Endothelial cell of umbilical vein (primary cell): ENCODE results near the gene STK40. TPM values are rescaled to one million over a fixed set of nuclear protein-coding genes. Genes with fewer than 3 reads are reported as not detected.

Source experiments
- BruUV-seq: library from RNA; stranded (reverse); fragments of 400-500 nt; replicated peaks from 2 replicates; lab custom pipeline; 2021; lab: Mats Ljungman, UMichigan
- CTCF ChIA-PET: fragments of 300-600, 350-600 bp; sonication (Branson Sonifier 250); formaldehyde crosslinking; loops from one replicate; lab custom pipeline; 2021; ENCODE audit warnings: antibody characterized with exemption, inconsistent platforms; lab: Charles Lee
- POLR2A ChIA-PET: fragments of 300-600, 350-600 bp; sonication (Branson Sonifier 250); formaldehyde crosslinking; loops from one replicate; lab custom pipeline; 2021; ENCODE audit warnings: antibody characterized with exemption, inconsistent platforms; lab: Charles Lee
- DNase-seq: peaks from one replicate; pipeline ENCODE4 v3.0.0-alpha.2; 2011; ENCODE audit warnings: low read depth, low spot score
- FAIRE-seq: peaks from 2 replicates; lab custom pipeline; 2011; peaks lifted over from hg19 to GRCh38; lab: Jason Lieb, UNC
- H2AFZ ChIP-seq: 2 replicates; pipeline ENCODE4 v1.6.0; 2012; ENCODE audit warnings: low read depth, low read length, control low read depth, inconsistent platforms
- H3K27ac ChIP-seq: 2 replicates; pipeline ENCODE4 v1.5.1; 2011; ENCODE audit warnings: low read depth, mild to moderate bottlenecking, control low read depth, low read length, moderate library complexity; ENCODE audit not compliant: insufficient read depth
- H3K27me3 ChIP-seq, 2 experiments: 2 replicates each; pipeline versions ENCODE4 v1.6.0 to v1.6.1; 2011; ENCODE audit warnings: low read length in 2 of 2, mixed read lengths in 1 of 2; ENCODE audit not compliant: control insufficient read depth in 2 of 2, insufficient read depth in 2 of 2
- H3K36me3 ChIP-seq, 2 experiments: 2 replicates in 1 of 2; 3 replicates in 1 of 2; pipeline ENCODE4 v1.5.1; 2011; ENCODE audit warnings: low read length in 2 of 2, mild to moderate bottlenecking in 1 of 2, moderate library complexity in 1 of 2; ENCODE audit not compliant: control insufficient read depth in 2 of 2, insufficient read depth in 2 of 2; ENCODE audit errors: extremely low read depth in 1 of 2
- H3K4me1 ChIP-seq: 3 replicates; pipeline ENCODE4 v1.5.1; 2011; ENCODE audit warnings: mild to moderate bottlenecking, low read length; ENCODE audit not compliant: control insufficient read depth, insufficient read depth; ENCODE audit errors: extremely low read depth
- H3K4me2 ChIP-seq: 2 replicates; pipeline ENCODE4 v1.6.1; 2011; ENCODE audit warnings: low read length, control low read depth, mixed read lengths; ENCODE audit not compliant: insufficient read depth
- H3K4me3 ChIP-seq, 3 experiments: fragments of 200-600 bp in 1 of 3; sonication (generic), shearing (Covaris generic) in 1 of 3; replicated peaks in 1 of 3; 2 replicates each; pipeline ENCODE4 v1.5.1; 2011 to 2016; ENCODE audit warnings: control low read depth in 3 of 3, low read length in 3 of 3, mild to moderate bottlenecking in 2 of 3, inconsistent platforms in 1 of 3, low read depth in 1 of 3, moderate library complexity in 1 of 3; ENCODE audit not compliant: insufficient read depth in 1 of 3
- H3K79me2 ChIP-seq: 2 replicates; pipeline ENCODE4 v1.6.0; 2012; ENCODE audit warnings: low read length, inconsistent platforms; ENCODE audit not compliant: control insufficient read depth, insufficient read depth
- H3K9ac ChIP-seq: replicated peaks from 2 replicates; pipeline ENCODE3; 2011; ENCODE audit warnings: low read length, control low read depth; ENCODE audit not compliant: insufficient read depth; ENCODE audit errors: extremely low read depth
- H3K9me1 ChIP-seq: replicated peaks from 3 replicates; pipeline ENCODE4 v1.6.0; 2011; ENCODE audit warnings: mild to moderate bottlenecking, low read length; ENCODE audit not compliant: control insufficient read depth, insufficient read depth; ENCODE audit errors: extremely low read depth
- H3K9me3 ChIP-seq: replicated peaks from 2 replicates; pipeline ENCODE4 v1.5.1; 2012; ENCODE audit warnings: low read length, inconsistent platforms; ENCODE audit not compliant: control insufficient read depth, insufficient read depth
- H4K20me1 ChIP-seq: replicated peaks from 2 replicates; pipeline ENCODE3; 2011; ENCODE audit warnings: mild to moderate bottlenecking, low read length; ENCODE audit not compliant: control insufficient read depth, insufficient read depth; ENCODE audit errors: extremely low read depth
- JUN ChIP-seq: IDR thresholded peaks from 2 replicates; pipeline ENCODE4 v1.6.1; 2011; ENCODE audit warnings: borderline replicate concordance, low read depth; ENCODE audit not compliant: insufficient read length, insufficient read depth
- MYC ChIP-seq: IDR thresholded peaks from one replicate; pipeline ENCODE4 v1.6.1; 2011; ENCODE audit warnings: mild to moderate bottlenecking, low read depth, low read length
- dilution Hi-C: fragments of 300-500 bp; cut with MboI; formaldehyde crosslinking; loops from one replicate; pipeline ENCODE4 v1.15.0; 2019; ENCODE audit warnings: low sequenced_read_pairs; ENCODE audit not compliant: extremely low pct_ligation_motif_present
- intact Hi-C: fragments of 100-400 bp; cut with micrococcal nuclease; formaldehyde crosslinking; loops from one replicate; pipeline ENCODE4 v1.10.0; 2022
- polyA plus RNA-seq, 4 experiments: library from polyadenylated mRNA; depleted of rRNA in 3 of 4; stranded (reverse) in 3 of 4; unstranded in 1 of 4; fragments of >200 nt; gene quantifications; 2 replicates each; pipeline versions ENCODE4 v1.2.1 to v1.2.3, GENCODE V29; 2011 to 2012; ENCODE audit warnings: missing spikeins in 1 of 4
- total RNA-seq: library from RNA; stranded (reverse); gene quantifications from 2 replicates; pipeline ENCODE4 v1.2.3, GENCODE V29; 2021
- TF ChIP-seq, protein P1 (sequence below), 2 donors: IDR thresholded peaks; 1 replicate in 1 of 2; 2 replicates in 1 of 2; pipeline ENCODE4 v1.5.1; 2011; ENCODE audit warnings: low read length in 2 of 2, mild to moderate bottlenecking in 2 of 2, moderate library complexity in 2 of 2, control low read depth in 1 of 2, inconsistent platforms in 1 of 2, low read depth in 1 of 2; ENCODE audit not compliant: insufficient read depth in 1 of 2; ENCODE audit errors: extremely low read depth in 1 of 2

STK40 gene
- total and polyA plus RNA-seq, 2 donors (not counting 3 experiments of a cell fraction or from before 2014, with no cell fraction given) = 20.8 to 36.8 TPM

DNA sequence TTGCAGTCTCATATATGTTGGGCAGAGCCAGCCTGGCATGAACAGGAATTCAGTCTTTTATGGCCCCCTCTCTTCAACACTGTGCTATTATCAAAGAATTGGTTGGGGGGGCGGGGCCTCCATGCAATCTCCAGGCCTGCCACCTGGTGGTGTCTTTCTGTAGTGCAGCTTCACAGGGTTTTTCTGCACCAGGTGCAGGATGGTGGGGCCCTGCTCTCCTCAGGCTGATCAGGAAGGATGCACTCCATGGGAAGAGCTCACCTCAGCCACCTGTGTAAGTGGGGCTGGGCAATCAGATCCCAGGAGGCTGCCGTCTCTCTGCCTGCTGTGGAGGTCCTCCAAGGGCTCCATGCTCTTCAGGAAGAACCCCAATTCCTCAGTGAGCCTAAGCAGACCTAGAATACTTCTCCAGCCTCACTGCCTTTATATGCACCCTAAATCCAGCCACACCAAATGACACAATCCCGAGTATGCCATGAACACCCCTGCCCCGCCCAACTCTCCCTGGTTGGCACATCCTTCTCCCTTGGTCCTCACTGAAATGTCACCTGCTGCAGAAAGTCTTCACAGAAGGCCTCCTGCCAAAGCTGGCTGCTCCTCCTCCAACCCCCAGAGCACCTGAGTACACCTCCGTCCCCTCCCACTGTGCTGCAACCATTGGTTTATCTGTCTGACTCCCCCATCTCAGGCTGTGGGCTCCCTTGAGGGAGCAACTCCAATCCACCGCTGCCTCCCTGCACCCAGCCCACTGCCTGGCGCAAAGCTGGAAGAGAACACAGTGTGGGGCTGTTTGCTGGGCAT is 16.5 kb downstream of the STK40 start:
- Histone ChIP-seq H3K4me1 (peaks cover 47% of the 10 kb centered on the region), H3K4me2 (peak overlapping the region; percentile 31), H3K4me3 (no peak overlapping the region), H3K9ac (no peak overlapping the region), H3K36me3 (no peaks in the 10 kb centered on the region), H3K9me3 (no peaks in the 10 kb centered on the region), H3K79me2 (peaks cover 56% of the 10 kb centered on the region), H3K9me1 (no peaks in the 10 kb centered on the region), H3K27me3 (no peaks in the 10 kb centered on the region), H2AFZ (no peak overlapping the region), H4K20me1 (no peaks in the 10 kb centered on the region), H3K27ac (peak overlapping the region; percentile 54)
- no TSS peak for BruUV-seq
- ChIA-PET POLR2A (interaction anchor here (1.1 to 1.5 kb wide), 2 partner anchors 17 kb away, joined by 3 to 5 read pairs; no protein-coding TSS in a partner anchor), CTCF (interaction anchor here (0.8 to 5.6 kb wide), 21 partner anchors 9 to 269 kb away, joined by 3 to 152 read pairs (median 5); partner anchors contain the start of genes EVA1B and LSM10)
- dilution Hi-C loops = no loop called here
- DNase-seq = peak; percentile 77
- TF ChIP-seq JUN = no peak
- TF ChIP-seq MYC = no peak
- TF ChIP-seq, protein P1, sequence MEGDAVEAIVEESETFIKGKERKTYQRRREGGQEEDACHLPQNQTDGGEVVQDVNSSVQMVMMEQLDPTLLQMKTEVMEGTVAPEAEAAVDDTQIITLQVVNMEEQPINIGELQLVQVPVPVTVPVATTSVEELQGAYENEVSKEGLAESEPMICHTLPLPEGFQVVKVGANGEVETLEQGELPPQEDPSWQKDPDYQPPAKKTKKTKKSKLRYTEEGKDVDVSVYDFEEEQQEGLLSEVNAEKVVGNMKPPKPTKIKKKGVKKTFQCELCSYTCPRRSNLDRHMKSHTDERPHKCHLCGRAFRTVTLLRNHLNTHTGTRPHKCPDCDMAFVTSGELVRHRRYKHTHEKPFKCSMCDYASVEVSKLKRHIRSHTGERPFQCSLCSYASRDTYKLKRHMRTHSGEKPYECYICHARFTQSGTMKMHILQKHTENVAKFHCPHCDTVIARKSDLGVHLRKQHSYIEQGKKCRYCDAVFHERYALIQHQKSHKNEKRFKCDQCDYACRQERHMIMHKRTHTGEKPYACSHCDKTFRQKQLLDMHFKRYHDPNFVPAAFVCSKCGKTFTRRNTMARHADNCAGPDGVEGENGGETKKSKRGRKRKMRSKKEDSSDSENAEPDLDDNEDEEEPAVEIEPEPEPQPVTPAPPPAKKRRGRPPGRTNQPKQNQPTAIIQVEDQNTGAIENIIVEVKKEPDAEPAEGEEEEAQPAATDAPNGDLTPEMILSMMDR (IDR thresholded peaks at IDR 0.05; ENCODE audit: extremely low read depth in 1 of 2, insufficient read depth in 1 of 2, low read depth in 1 of 2, low read length in 2 of 2) = peak; percentile 89 to 91
- intact Hi-C loops = loop anchor here (1.0 kb wide), 7 partner anchors 17 to 270 kb away; partner anchors contain the start of genes EVA1B and TRAPPC3
- peak; percentile 91 for FAIRE-seq
